Caco-2 (cell line): ENCODE data around the gene PLEKHA6. TPM values are rescaled to one million over a fixed set of nuclear protein-coding genes. Genes with fewer than 3 reads are reported as not detected.

ENCODE experiments used
- BruUV-seq: library from RNA; stranded (reverse); fragments of 400-500 nt; replicated peaks from 2 replicates; lab custom pipeline; 2021; lab: Mats Ljungman, UMichigan
- CTCF ChIA-PET: fragments of 300-600 bp; sonication (Branson Sonifier 250); formaldehyde crosslinking; loops from one replicate; lab custom pipeline; 2022; ENCODE audit warnings: antibody characterized with exemption; lab: Charles Lee
- POLR2A ChIA-PET: fragments of 300-600 bp; sonication (Branson Sonifier 250); formaldehyde crosslinking; loops from one replicate; lab custom pipeline; 2022; ENCODE audit warnings: antibody characterized with exemption; lab: Charles Lee
- DNase-seq, 2 experiments: peaks; one replicate each; pipeline versions ENCODE4 v3.0.0 to v3.0.0-alpha.2; 2020 to 2022
- H3K27me3 ChIP-seq: replicated peaks from 2 replicates; pipeline ENCODE4 v1.6.0; 2011; ENCODE audit warnings: low read length; ENCODE audit not compliant: control insufficient read depth, insufficient read depth
- H3K36me3 ChIP-seq: 2 replicates; pipeline ENCODE4 v1.5.1; 2011; ENCODE audit warnings: low read length; ENCODE audit not compliant: control insufficient read depth, insufficient read depth
- H3K4me1 ChIP-seq: fragments of 250-450 bp; sonication (Bioruptor Pico); 2 replicates; pipeline ENCODE4 v1.5.1; 2020; ENCODE audit warnings: mild to moderate bottlenecking
- H3K4me3 ChIP-seq: 2 replicates; pipeline ENCODE4 v1.5.1; 2011; ENCODE audit warnings: low read depth, mild to moderate bottlenecking, control low read depth, low read length
- H3K9me3 ChIP-seq: fragments of 250-450 bp; sonication (Bioruptor Pico); 2 replicates; pipeline ENCODE4 v1.5.1; 2020; ENCODE audit warnings: mild to moderate bottlenecking, moderate library complexity
- H3K27ac Mint-ChIP-seq: one replicate; pipeline ENCODE4 v1.8.0; 2022; ENCODE audit warnings: mixed read lengths; ENCODE audit not compliant: unreplicated experiment
- H3K27me3 Mint-ChIP-seq: one replicate; pipeline ENCODE4 v1.8.0; 2022; ENCODE audit warnings: mixed read lengths; ENCODE audit not compliant: insufficient read depth, unreplicated experiment
- H3K36me3 Mint-ChIP-seq: one replicate; pipeline ENCODE4 v1.8.0; 2022; ENCODE audit warnings: mild to moderate bottlenecking, mixed read lengths; ENCODE audit not compliant: insufficient read depth, unreplicated experiment
- H3K4me1 Mint-ChIP-seq: one replicate; pipeline ENCODE4 v1.8.0; 2022; ENCODE audit warnings: low read depth, mixed read lengths; ENCODE audit not compliant: unreplicated experiment
- H3K4me3 Mint-ChIP-seq: one replicate; pipeline ENCODE4 v1.8.0; 2022; ENCODE audit warnings: mild to moderate bottlenecking, moderate library complexity, mixed read lengths; ENCODE audit not compliant: unreplicated experiment
- H3K9me3 Mint-ChIP-seq: one replicate; pipeline ENCODE4 v1.8.0; 2022; ENCODE audit warnings: mixed read lengths; ENCODE audit not compliant: unreplicated experiment
- CTCF ChIP-seq, 2 experiments: fragments of 200-600 bp in 1 of 2; IDR thresholded peaks; 1 replicate in 1 of 2; 2 replicates in 1 of 2; pipeline versions ENCODE4 v1.5.1 to v1.8.0; 2011 to 2022; ENCODE audit warnings: antibody characterized with exemption in 1 of 2, control low read depth in 1 of 2, inconsistent platforms in 1 of 2, low read depth in 1 of 2, low read length in 1 of 2, mild to moderate bottlenecking in 1 of 2, moderate library complexity in 1 of 2; ENCODE audit not compliant: insufficient read depth in 1 of 2, severe bottlenecking in 1 of 2, unreplicated experiment in 1 of 2
- intact Hi-C: fragments of 100-400 bp; cut with micrococcal nuclease; formaldehyde crosslinking; loops from one replicate; pipeline ENCODE4 v1.10.0; 2022; ENCODE audit not compliant: unreplicated experiment
- total RNA-seq: library from RNA; stranded (reverse); gene quantifications from 2 replicates; pipeline ENCODE4 v1.2.3, GENCODE V29; 2022

The PLEKHA6 gene
- total RNA-seq, 1 experiment from 2014 or later: 18.8 TPM

GRCh38 chr1:204327359-204327758 lies 32.4 kb downstream of the PLEKHA6 start:
- CTCF ChIA-PET: interaction anchor here (0.8 kb wide), 1 partner anchor 36 kb away, joined by 3 read pairs; no protein-coding TSS in a partner anchor
- no peak overlapping the region for H3K27ac Mint-ChIP-seq
- no TSS peak for BruUV-seq
- H3K9me3 Mint-ChIP-seq: no peaks in the 10 kb centered on the region
- no peaks in the 10 kb centered on the region for H3K36me3 Mint-ChIP-seq
- peaks cover 9% of the 10 kb centered on the region for H3K4me1 ChIP-seq
- peaks cover 14% of the 10 kb centered on the region for H3K4me1 Mint-ChIP-seq
- no peak for TF ChIP-seq CTCF (IDR thresholded peaks at IDR 0.05; ENCODE audit: insufficient read depth in 1 of 2, low read depth in 1 of 2, low read length in 1 of 2, severe bottlenecking in 1 of 2, unreplicated experiment in 1 of 2)
- H3K36me3 ChIP-seq: no peaks in the 10 kb centered on the region
- DNase-seq: no peak
- H3K4me3 ChIP-seq: no peak overlapping the region
- H3K9me3 ChIP-seq: no peaks in the 10 kb centered on the region
- POLR2A ChIA-PET: no interaction called here
- no peaks in the 10 kb centered on the region for H3K27me3 Mint-ChIP-seq
- no peaks in the 10 kb centered on the region for H3K27me3 ChIP-seq
- no peak overlapping the region for H3K4me3 Mint-ChIP-seq
- intact Hi-C loops: no loop called here

GRCh38 chr1:204326771-204327300 lies 32.9 kb downstream of the PLEKHA6 start:
- peaks cover 14% of the 10 kb centered on the region for H3K4me1 Mint-ChIP-seq
- no peak overlapping the region for H3K27ac Mint-ChIP-seq
- Histone ChIP-seq H3K4me3 (no peak overlapping the region), H3K9me3 (no peaks in the 10 kb centered on the region), H3K4me1 (peaks cover 9% of the 10 kb centered on the region), H3K27me3 (no peaks in the 10 kb centered on the region), H3K36me3 (no peaks in the 10 kb centered on the region)
- ChIA-PET CTCF (interaction anchor here (0.6 kb wide), 1 partner anchor 113 kb away, joined by 3 read pairs; the partner anchor contains the start of gene GOLT1A), POLR2A (no interaction called here)
- no peaks in the 10 kb centered on the region for H3K9me3 Mint-ChIP-seq
- H3K36me3 Mint-ChIP-seq: no peaks in the 10 kb centered on the region
- BruUV-seq: no TSS peak
- no peak overlapping the region for H3K4me3 Mint-ChIP-seq
- intact Hi-C loops: no loop called here
- no peak for DNase-seq
- H3K27me3 Mint-ChIP-seq: no peaks in the 10 kb centered on the region
- no peak for TF ChIP-seq CTCF (IDR thresholded peaks at IDR 0.05; ENCODE audit: insufficient read depth in 1 of 2, low read depth in 1 of 2, low read length in 1 of 2, severe bottlenecking in 1 of 2, unreplicated experiment in 1 of 2)

- H3K4me3 Mint-ChIP-seq: no peak overlapping the region
- H3K27ac Mint-ChIP-seq: no peak overlapping the region
- BruUV-seq: no TSS peak
- no peak overlapping the region for H3K4me3 ChIP-seq
- H3K4me1 Mint-ChIP-seq: peaks cover 15% of the 10 kb centered on the region
- no peak for TF ChIP-seq CTCF (IDR thresholded peaks at IDR 0.05; ENCODE audit: insufficient read depth in 1 of 2, low read depth in 1 of 2, low read length in 1 of 2, severe bottlenecking in 1 of 2, unreplicated experiment in 1 of 2)
- ChIA-PET CTCF (no interaction called here), POLR2A (no interaction called here)
- H3K27me3 Mint-ChIP-seq: no peaks in the 10 kb centered on the region
- no peaks in the 10 kb centered on the region for H3K9me3 Mint-ChIP-seq
- H3K36me3 Mint-ChIP-seq: no peaks in the 10 kb centered on the region
- intact Hi-C loops: no loop called here
- peaks cover 16% of the 10 kb centered on the region for H3K4me1 ChIP-seq
- no peak for DNase-seq
- no peaks in the 10 kb centered on the region for H3K27me3 ChIP-seq
- H3K36me3 ChIP-seq: no peaks in the 10 kb centered on the region
- no peaks in the 10 kb centered on the region for H3K9me3 ChIP-seq
These were observed 33.8 kb downstream of the PLEKHA6 start for GRCh38 chr1:204325944-204326343.
